22Rv1 (cell line): ENCODE data around the gene MCU.

Experiments
- CTCF ChIP-seq: fragments of 450-650 bp; IDR thresholded peaks from 2 replicates; pipeline ENCODE4 v1.5.1; 2017; ENCODE audit warnings: mild to moderate bottlenecking
- ZFX ChIP-seq: fragments of 450-650 bp; IDR thresholded peaks from 2 replicates; pipeline ENCODE4 v1.6.1; 2017; ENCODE audit warnings: antibody characterized with exemption, borderline replicate concordance

- TF ChIP-seq CTCF (no peak), ZFX (no peak)
These were observed 119.0 kb downstream of the MCU start for GRCh38 chr10:72810976-72811375.
